ENCODE data around the gene RUNX2. TPM values are rescaled to one million over a fixed set of nuclear protein-coding genes. Genes with fewer than 3 reads are reported as not detected.

Gene RUNX2
- polyA plus RNA-seq, 1 donor from 2014 or later, result not detected

DNA sequence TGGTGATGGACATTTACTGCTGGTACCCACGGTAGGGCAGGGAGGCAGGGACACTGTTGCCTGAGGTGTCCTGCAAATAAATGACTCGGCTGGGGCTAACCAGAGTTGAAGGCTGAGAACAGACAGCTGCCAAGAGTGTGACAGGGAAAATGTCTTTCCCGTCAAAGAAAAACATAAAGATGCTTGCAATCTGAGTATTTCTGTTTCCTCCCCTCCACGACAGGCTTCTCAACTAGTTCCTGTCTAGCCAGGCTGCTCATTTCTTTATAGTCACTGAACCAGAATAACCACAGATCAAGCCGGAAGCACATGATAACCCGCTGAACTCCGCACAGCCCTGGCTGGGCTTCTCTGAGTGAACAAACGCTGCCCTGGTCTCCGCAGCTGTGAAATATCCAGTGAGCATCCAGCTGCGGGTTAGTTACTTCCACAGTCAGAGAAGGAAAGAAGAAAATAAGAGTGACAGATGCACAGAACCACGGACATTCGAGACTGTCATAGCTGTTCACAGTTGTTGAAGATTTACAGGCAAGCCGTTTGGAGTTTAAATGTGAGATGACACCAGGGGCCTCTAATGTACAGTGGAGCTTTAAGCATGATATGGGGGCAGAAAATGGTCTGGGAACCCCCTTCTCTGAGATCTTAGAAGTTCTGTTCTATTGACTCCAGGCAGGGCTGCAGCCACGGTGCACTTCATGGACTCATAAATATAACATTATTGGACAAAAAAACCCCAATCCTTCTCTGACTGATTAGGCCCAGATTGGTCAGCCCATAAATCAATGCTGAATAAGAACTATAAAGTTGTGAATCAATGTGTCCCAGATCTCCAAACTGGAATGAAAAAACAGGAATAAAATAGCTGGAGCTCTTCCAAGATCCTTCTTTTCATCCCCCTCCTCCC lies 349.5 kb downstream of the RUNX2 start:
- H3K27me3 ChIP-seq (ENCODE audit: insufficient read depth, low read depth, low read length), result no peaks in the 10 kb centered on the region
- no peak overlapping the region for H3K4me3 ChIP-seq (ENCODE audit: low read length)
- TF ChIP-seq POLR2AphosphoS5 (IDR thresholded peaks at IDR 0.05) (no peak), EP300 (conservative IDR thresholded peaks at IDR 0.05; ENCODE audit: poor library complexity, severe bottlenecking) (peak; percentile 73), TAF1 (IDR thresholded peaks at IDR 0.05; ENCODE audit: low read depth) (no peak), CTCF (IDR thresholded peaks at IDR 0.05; ENCODE audit: poor library complexity, severe bottlenecking) (no peak)
- H3K79me2 ChIP-seq (replicated peaks; ENCODE audit: insufficient read depth, low read length), result no peaks in the 10 kb centered on the region
- H2AFZ ChIP-seq (ENCODE audit: low read depth, low read length), result no peak overlapping the region
- H3K4me2 ChIP-seq (ENCODE audit: low read length), result no peak overlapping the region
- peak overlapping the region; percentile 5 for H3K27ac ChIP-seq (ENCODE audit: low read length)
- H3F3A ChIP-seq (ENCODE audit: insufficient read depth, low read length, poor library complexity, severe bottlenecking), result no peaks in the 10 kb centered on the region
- no peaks in the 10 kb centered on the region for H3K9me2 ChIP-seq (ENCODE audit: insufficient read depth, low read length)
- H4K20me1 ChIP-seq (ENCODE audit: insufficient read depth), result no peaks in the 10 kb centered on the region
- no peaks in the 10 kb centered on the region for H3K36me3 ChIP-seq (ENCODE audit: insufficient read depth, low read length)
- no peaks in the 10 kb centered on the region for H3K9me3 ChIP-seq (ENCODE audit: low read length)
- no peak overlapping the region for H3K9ac ChIP-seq (ENCODE audit: low read length)

DNA sequence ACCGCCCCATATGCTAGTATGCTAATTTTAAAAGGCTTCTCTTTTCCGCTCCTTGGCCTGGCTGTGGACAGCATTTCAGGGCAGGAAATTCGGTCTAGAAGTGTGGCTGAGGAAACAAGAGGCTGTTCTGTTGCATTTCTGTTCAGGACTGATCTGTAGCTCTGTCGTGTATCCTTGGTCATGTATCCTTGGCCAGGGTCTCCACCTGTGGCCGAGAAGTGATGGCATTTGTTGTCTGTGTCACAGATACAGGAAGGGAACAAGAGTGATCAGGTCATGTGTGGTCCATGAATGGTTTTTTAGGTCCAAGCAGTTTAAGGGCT lies 350.1 kb downstream of the RUNX2 start:
- H4K20me1 ChIP-seq (ENCODE audit: insufficient read depth), result no peaks in the 10 kb centered on the region
- no peak overlapping the region for H3K9ac ChIP-seq (ENCODE audit: low read length)
- H3K4me2 ChIP-seq (ENCODE audit: low read length), result no peak overlapping the region
- no peak overlapping the region for H3K27ac ChIP-seq (ENCODE audit: low read length)
- no peaks in the 10 kb centered on the region for H3K9me3 ChIP-seq (ENCODE audit: low read length)
- no peaks in the 10 kb centered on the region for H3K9me2 ChIP-seq (ENCODE audit: insufficient read depth, low read length)
- H3K4me3 ChIP-seq (ENCODE audit: low read length), result no peak overlapping the region
- H3K36me3 ChIP-seq (ENCODE audit: insufficient read depth, low read length), result no peaks in the 10 kb centered on the region
- TF ChIP-seq, protein P1, sequence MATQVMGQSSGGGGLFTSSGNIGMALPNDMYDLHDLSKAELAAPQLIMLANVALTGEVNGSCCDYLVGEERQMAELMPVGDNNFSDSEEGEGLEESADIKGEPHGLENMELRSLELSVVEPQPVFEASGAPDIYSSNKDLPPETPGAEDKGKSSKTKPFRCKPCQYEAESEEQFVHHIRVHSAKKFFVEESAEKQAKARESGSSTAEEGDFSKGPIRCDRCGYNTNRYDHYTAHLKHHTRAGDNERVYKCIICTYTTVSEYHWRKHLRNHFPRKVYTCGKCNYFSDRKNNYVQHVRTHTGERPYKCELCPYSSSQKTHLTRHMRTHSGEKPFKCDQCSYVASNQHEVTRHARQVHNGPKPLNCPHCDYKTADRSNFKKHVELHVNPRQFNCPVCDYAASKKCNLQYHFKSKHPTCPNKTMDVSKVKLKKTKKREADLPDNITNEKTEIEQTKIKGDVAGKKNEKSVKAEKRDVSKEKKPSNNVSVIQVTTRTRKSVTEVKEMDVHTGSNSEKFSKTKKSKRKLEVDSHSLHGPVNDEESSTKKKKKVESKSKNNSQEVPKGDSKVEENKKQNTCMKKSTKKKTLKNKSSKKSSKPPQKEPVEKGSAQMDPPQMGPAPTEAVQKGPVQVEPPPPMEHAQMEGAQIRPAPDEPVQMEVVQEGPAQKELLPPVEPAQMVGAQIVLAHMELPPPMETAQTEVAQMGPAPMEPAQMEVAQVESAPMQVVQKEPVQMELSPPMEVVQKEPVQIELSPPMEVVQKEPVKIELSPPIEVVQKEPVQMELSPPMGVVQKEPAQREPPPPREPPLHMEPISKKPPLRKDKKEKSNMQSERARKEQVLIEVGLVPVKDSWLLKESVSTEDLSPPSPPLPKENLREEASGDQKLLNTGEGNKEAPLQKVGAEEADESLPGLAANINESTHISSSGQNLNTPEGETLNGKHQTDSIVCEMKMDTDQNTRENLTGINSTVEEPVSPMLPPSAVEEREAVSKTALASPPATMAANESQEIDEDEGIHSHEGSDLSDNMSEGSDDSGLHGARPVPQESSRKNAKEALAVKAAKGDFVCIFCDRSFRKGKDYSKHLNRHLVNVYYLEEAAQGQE (IDR thresholded peaks at IDR 0.05; ENCODE audit: borderline replicate concordance), result no peak
- TF ChIP-seq EZH2 (IDR thresholded peaks at IDR 0.05; ENCODE audit: borderline replicate concordance, insufficient read depth, low read length, poor library complexity, severe bottlenecking), result no peak
- no peak overlapping the region for H2AFZ ChIP-seq (ENCODE audit: low read depth, low read length)
- no peaks in the 10 kb centered on the region for H3K79me2 ChIP-seq (replicated peaks; ENCODE audit: insufficient read depth, low read length)
- no peaks in the 10 kb centered on the region for H3K27me3 ChIP-seq (ENCODE audit: insufficient read depth, low read depth, low read length)
- no peaks in the 10 kb centered on the region for H3F3A ChIP-seq (ENCODE audit: insufficient read depth, low read length, poor library complexity, severe bottlenecking)

DNA sequence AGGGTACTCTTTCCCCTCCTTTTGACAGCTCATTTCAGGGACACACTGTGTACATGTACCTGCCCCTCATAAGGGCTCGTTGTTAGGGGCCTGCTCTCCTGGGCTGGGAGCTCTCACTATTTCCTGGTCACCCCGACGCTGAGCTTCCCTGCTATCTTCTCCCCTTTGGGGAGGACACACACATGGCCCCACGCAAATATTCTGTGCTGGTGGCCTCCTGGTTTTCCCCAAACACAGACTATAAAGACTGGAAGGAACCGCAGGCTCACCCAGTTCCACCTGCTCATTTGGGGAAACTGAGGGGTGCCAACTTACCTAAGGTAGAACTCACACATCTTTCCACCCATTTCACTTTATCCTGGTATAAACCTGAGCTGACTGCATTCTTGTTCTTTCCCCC lies 351.0 kb downstream of the RUNX2 start:
- no peaks in the 10 kb centered on the region for H3F3A ChIP-seq (ENCODE audit: insufficient read depth, low read length, poor library complexity, severe bottlenecking)
- no peak overlapping the region for H3K27ac ChIP-seq (ENCODE audit: low read length)
- no peak overlapping the region for H2AFZ ChIP-seq (ENCODE audit: low read depth, low read length)
- H3K4me3 ChIP-seq (ENCODE audit: low read length), result no peak overlapping the region
- no peak for TF ChIP-seq SMC3 (conservative IDR thresholded peaks at IDR 0.05; ENCODE audit: poor library complexity)
- no peak for TF ChIP-seq RAD21 (conservative IDR thresholded peaks at IDR 0.05)
- no peak for TF ChIP-seq EZH2 (IDR thresholded peaks at IDR 0.05; ENCODE audit: borderline replicate concordance, insufficient read depth, low read length, poor library complexity, severe bottlenecking)
- no peak for TF ChIP-seq MXI1 (conservative IDR thresholded peaks at IDR 0.05; ENCODE audit: poor library complexity, severe bottlenecking)
- no peak for TF ChIP-seq EP300 (conservative IDR thresholded peaks at IDR 0.05; ENCODE audit: poor library complexity, severe bottlenecking)
- TF ChIP-seq, protein P1 (IDR thresholded peaks at IDR 0.05; ENCODE audit: borderline replicate concordance), result no peak
- no peak for TF ChIP-seq POLR2AphosphoS5 (IDR thresholded peaks at IDR 0.05)
- no peak for TF ChIP-seq TAF1 (IDR thresholded peaks at IDR 0.05; ENCODE audit: low read depth)
- TF ChIP-seq CTCF (IDR thresholded peaks at IDR 0.05; ENCODE audit: poor library complexity, severe bottlenecking), result no peak
- H3K9me2 ChIP-seq (ENCODE audit: insufficient read depth, low read length), result no peaks in the 10 kb centered on the region
- no peaks in the 10 kb centered on the region for H3K27me3 ChIP-seq (ENCODE audit: insufficient read depth, low read depth, low read length)
- H4K20me1 ChIP-seq (ENCODE audit: insufficient read depth), result no peaks in the 10 kb centered on the region
- no peaks in the 10 kb centered on the region for H3K9me3 ChIP-seq (ENCODE audit: low read length)
- no peak overlapping the region for H3K4me2 ChIP-seq (ENCODE audit: low read length)
- H3K9ac ChIP-seq (ENCODE audit: low read length), result no peak overlapping the region
- H3K36me3 ChIP-seq (ENCODE audit: insufficient read depth, low read length), result no peaks in the 10 kb centered on the region
- H3K79me2 ChIP-seq (replicated peaks; ENCODE audit: insufficient read depth, low read length), result no peaks in the 10 kb centered on the region
